Cardiac fibroblast (primary cell): ENCODE results near the gene GFRA1.

ENCODE experiments used
- DNase-seq, 2 donors: peaks; one replicate each; pipeline versions ENCODE4 v3.0.0 to v3.0.0-alpha.2; 2010; ENCODE audit warnings: low read depth in 2 of 2
- H3K4me3 ChIP-seq, 2 donors: replicated peaks in 1 of 2; 1 replicate in 1 of 2; 2 replicates in 1 of 2; pipeline ENCODE4 v1.5.1; 2011; ENCODE audit warnings: low read depth in 2 of 2, low read length in 2 of 2, mild to moderate bottlenecking in 2 of 2, moderate library complexity in 1 of 2
- TF ChIP-seq, protein P1 (sequence below): IDR thresholded peaks from one replicate; pipeline ENCODE4 v1.5.1; 2011; ENCODE audit warnings: low read depth, mild to moderate bottlenecking, low read length, inconsistent platforms

Gene GFRA1

DNA sequence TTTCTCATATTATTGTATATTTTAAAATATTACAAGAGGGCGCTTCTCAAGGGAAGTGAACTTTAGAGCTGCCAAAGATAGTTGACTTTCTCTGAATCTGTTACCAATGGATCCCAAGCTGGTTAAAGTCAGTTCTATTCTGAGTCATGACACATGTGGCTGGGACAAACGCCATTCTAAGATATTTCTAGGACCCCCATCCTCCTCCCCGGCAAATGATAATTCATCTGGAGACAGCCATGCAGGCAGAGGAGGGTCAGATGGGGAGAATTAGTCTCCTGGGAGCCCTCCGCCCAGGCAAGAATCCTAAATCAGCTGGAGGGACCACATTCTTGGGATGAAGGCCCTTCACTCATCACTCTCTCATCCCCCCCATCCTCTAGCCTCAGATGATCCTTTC is 187.7 kb downstream of the GFRA1 start:
- no peak overlapping the region for H3K4me3 ChIP-seq
- TF ChIP-seq, protein P1, sequence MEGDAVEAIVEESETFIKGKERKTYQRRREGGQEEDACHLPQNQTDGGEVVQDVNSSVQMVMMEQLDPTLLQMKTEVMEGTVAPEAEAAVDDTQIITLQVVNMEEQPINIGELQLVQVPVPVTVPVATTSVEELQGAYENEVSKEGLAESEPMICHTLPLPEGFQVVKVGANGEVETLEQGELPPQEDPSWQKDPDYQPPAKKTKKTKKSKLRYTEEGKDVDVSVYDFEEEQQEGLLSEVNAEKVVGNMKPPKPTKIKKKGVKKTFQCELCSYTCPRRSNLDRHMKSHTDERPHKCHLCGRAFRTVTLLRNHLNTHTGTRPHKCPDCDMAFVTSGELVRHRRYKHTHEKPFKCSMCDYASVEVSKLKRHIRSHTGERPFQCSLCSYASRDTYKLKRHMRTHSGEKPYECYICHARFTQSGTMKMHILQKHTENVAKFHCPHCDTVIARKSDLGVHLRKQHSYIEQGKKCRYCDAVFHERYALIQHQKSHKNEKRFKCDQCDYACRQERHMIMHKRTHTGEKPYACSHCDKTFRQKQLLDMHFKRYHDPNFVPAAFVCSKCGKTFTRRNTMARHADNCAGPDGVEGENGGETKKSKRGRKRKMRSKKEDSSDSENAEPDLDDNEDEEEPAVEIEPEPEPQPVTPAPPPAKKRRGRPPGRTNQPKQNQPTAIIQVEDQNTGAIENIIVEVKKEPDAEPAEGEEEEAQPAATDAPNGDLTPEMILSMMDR = no peak
- no peak for DNase-seq

DNA sequence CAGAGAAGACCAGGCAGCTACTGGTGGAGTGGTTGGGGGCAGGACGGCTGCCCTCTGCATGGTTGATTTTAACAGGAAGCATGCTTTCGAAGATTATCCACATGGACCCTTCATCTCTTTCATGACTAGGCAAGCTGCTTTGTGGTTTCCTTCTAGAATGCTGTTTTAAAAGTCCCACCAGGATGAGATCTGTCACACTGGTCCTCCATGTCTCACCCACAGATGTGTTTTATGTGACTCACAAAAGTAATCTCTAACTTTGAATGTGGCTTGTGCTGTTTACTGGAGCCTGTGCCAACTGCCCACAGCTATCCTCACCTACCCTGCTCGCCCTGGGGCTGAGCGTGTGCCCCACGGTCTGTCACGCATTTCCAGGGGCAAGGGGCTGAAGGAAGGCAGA is 188.8 kb downstream of the GFRA1 start:
- H3K4me3 ChIP-seq = no peak overlapping the region
- DNase-seq = no peak
- TF ChIP-seq, protein P1 = no peak

DNA sequence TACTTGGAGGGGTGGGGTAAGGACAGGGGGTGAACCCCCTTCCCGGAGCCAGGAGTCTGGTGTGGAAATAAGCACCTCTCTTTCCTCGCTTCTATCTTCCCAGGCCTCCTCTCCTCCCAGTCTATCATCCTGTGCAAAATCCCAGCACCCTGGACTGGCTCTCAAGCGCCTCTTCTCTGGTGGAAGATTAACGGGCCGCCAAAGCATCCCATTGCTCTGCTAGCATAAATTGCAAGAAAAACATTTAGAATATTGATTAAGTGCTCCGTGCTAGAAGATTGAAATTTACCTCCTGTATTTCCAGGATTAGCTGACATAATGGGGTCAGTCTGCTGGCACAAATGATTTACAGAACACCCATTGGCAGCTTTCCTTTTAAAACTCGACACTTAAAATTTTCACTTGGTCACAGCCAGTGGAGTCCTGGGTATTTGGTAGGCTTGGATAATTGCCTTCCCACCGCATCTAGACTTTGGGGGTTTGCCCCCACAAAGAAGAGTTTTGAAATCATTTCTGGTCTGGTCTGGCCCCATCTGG is 189.7 kb downstream of the GFRA1 start:
- DNase-seq = no peak
- TF ChIP-seq, protein P1 = no peak
- no peak overlapping the region for H3K4me3 ChIP-seq

DNA sequence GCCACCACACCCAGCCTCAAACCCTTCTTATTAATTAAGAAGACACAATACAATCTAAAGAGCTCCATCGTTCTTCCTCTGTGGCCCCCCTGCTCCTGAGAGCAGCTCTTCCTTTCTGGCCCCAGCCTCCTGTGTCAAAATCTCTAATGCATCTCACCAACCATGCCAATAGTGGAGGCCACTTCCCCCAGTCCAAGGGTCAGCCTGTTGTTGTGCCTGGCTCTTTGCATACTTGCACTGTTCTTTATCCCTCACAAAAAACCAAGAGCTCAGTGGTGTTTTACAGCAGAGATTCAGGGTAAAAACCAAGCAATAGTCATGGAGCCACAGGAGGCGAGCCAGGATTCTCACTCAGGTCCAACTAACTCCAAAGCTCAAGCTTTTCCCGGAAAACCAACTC is 190.2 kb downstream of the GFRA1 start:
- H3K4me3 ChIP-seq = no peak overlapping the region
- TF ChIP-seq, protein P1 = no peak
- DNase-seq = no peak

DNA sequence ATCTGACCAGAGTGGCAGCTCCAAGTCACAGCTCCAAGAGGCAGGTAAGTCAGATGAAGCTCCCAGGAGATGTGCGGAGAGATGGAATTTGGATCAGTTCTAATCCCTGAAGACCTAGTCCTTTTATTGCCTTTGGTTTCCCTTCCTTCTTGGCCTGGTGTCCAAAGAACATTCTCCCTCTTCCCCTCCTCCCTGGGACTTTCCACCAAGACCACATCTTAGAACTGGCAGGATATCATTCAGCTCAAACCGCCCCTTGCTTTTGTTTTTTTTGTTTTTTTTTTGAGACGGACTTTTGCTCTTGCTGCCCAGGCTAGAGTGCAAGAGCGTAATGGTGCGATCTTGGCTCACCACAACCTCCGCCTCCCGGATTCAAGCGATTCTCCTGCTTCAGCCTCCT is 190.8 kb downstream of the GFRA1 start:
- TF ChIP-seq, protein P1 = no peak
- no peak for DNase-seq
- H3K4me3 ChIP-seq = no peak overlapping the region

DNA sequence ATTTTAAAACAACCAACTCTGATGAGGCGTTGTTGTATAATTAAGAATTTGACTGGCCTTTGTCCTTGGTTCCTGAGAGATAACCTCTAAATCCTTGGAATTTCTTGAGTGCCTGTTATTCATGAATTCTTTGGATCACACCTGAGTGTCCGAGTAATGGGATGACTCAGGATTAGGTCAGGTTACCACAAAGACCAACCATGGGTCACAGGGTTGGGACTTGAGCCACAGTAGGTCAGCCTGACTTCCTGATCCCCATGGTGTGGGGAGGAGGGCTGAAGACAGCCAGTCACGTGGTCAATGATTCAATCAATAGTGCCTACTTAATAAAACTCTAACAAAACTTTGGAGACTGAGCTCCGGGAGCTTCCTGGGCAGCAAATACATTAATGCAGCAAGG is 192.5 kb downstream of the GFRA1 start:
- TF ChIP-seq, protein P1 = no peak
- peak in 1 of 2 donors; percentile 1 for DNase-seq
- H3K4me3 ChIP-seq = no peak overlapping the region

DNA sequence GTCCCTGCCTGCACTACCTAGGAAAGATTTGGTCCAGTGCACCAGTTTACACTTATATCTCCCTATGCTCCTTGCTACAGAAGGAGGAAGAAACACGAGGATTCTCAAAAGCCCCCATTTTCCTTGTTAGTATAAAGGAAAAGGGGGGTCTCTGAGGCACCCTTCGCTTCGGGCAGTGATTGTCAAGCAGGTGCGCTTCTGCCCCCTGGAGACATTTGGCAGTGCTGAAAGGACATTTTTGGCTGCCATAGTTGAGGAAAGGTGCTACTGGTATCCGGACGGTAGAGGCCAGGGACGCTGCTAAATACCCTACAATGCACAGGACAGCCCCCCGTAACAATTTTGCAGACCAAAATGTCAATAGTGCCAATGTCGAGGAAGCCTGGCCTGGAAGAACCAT is 193.7 kb downstream of the GFRA1 start:
- TF ChIP-seq, protein P1 = no peak
- DNase-seq = no peak
- no peak overlapping the region for H3K4me3 ChIP-seq
